Adrenal gland (tissue), 12 donors: ENCODE data around the gene TMEM147. TPM values are rescaled to one million over a fixed set of nuclear protein-coding genes. Genes with fewer than 3 reads are reported as not detected.

Experiments
- DNase-seq, 7 donors: peaks; one replicate each; pipeline ENCODE4 v3.0.0-alpha.2; 2019 to 2020
- H3K27ac ChIP-seq, 5 donors: fragments of 200-600 bp; sonication (generic) in 4 of 5; 1 replicate in 3 of 5; 2 replicates in 2 of 5; pipeline versions ENCODE4 v1.5.1 to v1.8.0; 2016 to 2020; ENCODE audit warnings: mild to moderate bottlenecking in 1 of 5
- H3K27me3 ChIP-seq: fragments of 200-600 bp; 2 replicates; pipeline ENCODE4 v1.8.0; 2021
- H3K36me3 ChIP-seq, 2 donors: fragments of 200-600 bp; replicated peaks in 1 of 2; 1 replicate in 1 of 2; 2 replicates in 1 of 2; pipeline versions ENCODE4 v1.5.1 to v1.8.0; 2018 to 2022
- H3K4me1 ChIP-seq, 2 donors: fragments of 200-600 bp; replicated peaks in 1 of 2; 1 replicate in 1 of 2; 2 replicates in 1 of 2; pipeline versions ENCODE4 v1.5.1 to v1.8.0; 2018 to 2021
- H3K4me3 ChIP-seq, 4 donors: fragments of 200-600 bp; sonication (generic) in 3 of 4; one replicate each; pipeline ENCODE4 v1.5.1; 2016 to 2018
- H3K9me3 ChIP-seq, 3 donors: fragments of 200-600 bp; sonication (generic) in 1 of 3; replicated peaks in 1 of 3; 1 replicate in 2 of 3; 2 replicates in 1 of 3; pipeline versions ENCODE4 v1.5.1 to v1.8.0; 2016 to 2021
- POLR2A ChIP-seq, 2 donors: fragments of 450-650 bp; IDR thresholded peaks; one replicate each; pipeline ENCODE4 v1.6.1; 2017; ENCODE audit warnings: antibody characterized with exemption in 2 of 2, mild to moderate bottlenecking in 2 of 2, moderate library complexity in 1 of 2
- whole genome bisulfite sequencing, 4 donors: extraction: QIAGEN DNeasy Blood & Tissue Kit in 2 of 4; methylation state at CpG; one replicate each; pipeline versions ENCODE4 v1.1.5 to v1.1.7; 2013 to 2017; 5-methylcytosine and 5-hydroxymethylcytosine counted together
- intact Hi-C, 2 donors: fragments of 100-400 bp; cut with DNase I; formaldehyde crosslinking; loops; one replicate each; pipeline versions ENCODE4 v1.14.1 to v1.15.0; 2022 to 2023
- polyA plus RNA-seq, 3 donors: library from polyadenylated mRNA; stranded (reverse); fragments of 200-250 nt in 2 of 3; fragments of 350-450 nt in 1 of 3; fragmentation: Illumina TruSeq in 1 of 3; extraction: RNeasy Lipid Tissue Mini Kit (QIAGEN cat#74804) in 1 of 3; gene quantifications; one replicate each; pipeline ENCODE4 v1.2.3, GENCODE V29; 2013 to 2014
- total RNA-seq, 9 donors: library from RNA; depleted of rRNA in 4 of 9; stranded (reverse); fragments of >200 nt in 4 of 9; fragments of 120-200 nt in 1 of 9; fragmentation: NEBNext Ultra II Directional in 1 of 9; extraction: Animal tissue kit (Norgen Biotek cat#: 25700) in 1 of 9; gene quantifications; one replicate each; pipeline versions ENCODE4 v1.1.0 to v1.2.4, GENCODE V29; 2013 to 2023
- TF ChIP-seq, protein P1 (sequence below), 6 experiments: fragments of 450-650 bp in 4 of 6; fragments of 200-600 bp in 2 of 6; sonication (generic) in 1 of 6; IDR thresholded peaks; 1 replicate in 5 of 6; 2 replicates in 1 of 6; pipeline versions ENCODE4 v1.5.1 to v1.8.0; 2016 to 2021; ENCODE audit warnings: antibody characterized with exemption in 6 of 6, mild to moderate bottlenecking in 2 of 6, moderate library complexity in 1 of 6
- donor health status: healthy with polysubstance abuse.
- donor health status: Bipolar disorder and iron deficiency.
- donor health status: DM: yes; HTN: yes; CAD: no.
- donor health status: DM: no; HTN: no; CAD: no.
- donor health status: DM: no; HTN: no; CAD: no.
- donor health status: DM: yes; HTN: yes; CAD: no.

Gene TMEM147
- total and polyA plus RNA-seq, 12 donors, result 86.5 to 261 (median 180) TPM

DNA sequence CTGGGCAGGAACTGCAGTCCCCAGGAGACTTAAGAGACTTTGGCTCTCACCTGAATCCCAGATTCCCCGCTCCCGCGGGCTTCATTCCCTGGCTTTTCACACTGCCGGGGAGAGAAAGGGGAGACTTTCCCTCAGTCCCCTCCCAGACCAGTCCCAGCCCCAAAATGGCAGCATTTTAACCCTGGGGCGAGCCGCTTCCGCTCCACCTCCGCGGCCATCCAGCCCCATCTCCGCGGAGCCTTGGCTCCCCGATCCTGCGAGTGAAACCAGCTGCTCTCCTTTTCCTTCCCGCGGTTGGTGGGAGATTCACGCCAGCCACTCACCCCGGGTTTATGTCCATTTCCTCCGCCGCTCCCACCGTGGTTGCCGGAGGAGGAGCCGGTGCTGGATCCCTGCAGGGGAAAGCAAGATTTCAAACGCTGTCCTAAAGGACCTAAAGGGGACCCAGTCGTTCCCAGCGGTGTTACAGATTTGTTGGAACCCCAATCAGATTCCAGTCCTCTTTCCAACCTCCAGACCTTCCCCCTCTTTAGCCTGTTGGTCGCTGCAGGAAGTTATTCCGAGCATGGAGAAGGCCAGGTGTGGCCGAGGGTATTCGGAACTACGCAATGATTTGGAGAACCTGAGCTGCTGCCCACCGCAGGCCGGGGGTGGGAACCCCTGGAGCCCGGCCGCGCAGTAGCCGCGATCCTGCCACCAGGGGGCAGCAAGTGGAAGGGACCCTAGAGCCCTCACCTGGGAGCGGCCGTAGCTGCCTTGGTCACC lies 35.4 kb upstream of the TMEM147 start:
- peak overlapping the region in 2 of 4 donors; percentile 19 to 61 for H3K4me3 ChIP-seq
- peak; percentile 61 to 81 (median 73) for DNase-seq
- intact Hi-C loops, result no loop called here
- 0 to 2% (median 1%) methylated on average over 25 to 39 of the region's 39 CpGs for WGBS, 4 donors
- TF ChIP-seq, protein P1, sequence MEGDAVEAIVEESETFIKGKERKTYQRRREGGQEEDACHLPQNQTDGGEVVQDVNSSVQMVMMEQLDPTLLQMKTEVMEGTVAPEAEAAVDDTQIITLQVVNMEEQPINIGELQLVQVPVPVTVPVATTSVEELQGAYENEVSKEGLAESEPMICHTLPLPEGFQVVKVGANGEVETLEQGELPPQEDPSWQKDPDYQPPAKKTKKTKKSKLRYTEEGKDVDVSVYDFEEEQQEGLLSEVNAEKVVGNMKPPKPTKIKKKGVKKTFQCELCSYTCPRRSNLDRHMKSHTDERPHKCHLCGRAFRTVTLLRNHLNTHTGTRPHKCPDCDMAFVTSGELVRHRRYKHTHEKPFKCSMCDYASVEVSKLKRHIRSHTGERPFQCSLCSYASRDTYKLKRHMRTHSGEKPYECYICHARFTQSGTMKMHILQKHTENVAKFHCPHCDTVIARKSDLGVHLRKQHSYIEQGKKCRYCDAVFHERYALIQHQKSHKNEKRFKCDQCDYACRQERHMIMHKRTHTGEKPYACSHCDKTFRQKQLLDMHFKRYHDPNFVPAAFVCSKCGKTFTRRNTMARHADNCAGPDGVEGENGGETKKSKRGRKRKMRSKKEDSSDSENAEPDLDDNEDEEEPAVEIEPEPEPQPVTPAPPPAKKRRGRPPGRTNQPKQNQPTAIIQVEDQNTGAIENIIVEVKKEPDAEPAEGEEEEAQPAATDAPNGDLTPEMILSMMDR (IDR thresholded peaks at IDR 0.05), result peak; percentile 80 to 96 (median 88)
- peak in 1 of 2 donors; percentile 22 for TF ChIP-seq POLR2A (IDR thresholded peaks at IDR 0.05)
- H3K27ac ChIP-seq, result peak overlapping the region in 3 of 5 donors; percentile 31 to 63 (median 48)
- H3K27me3 ChIP-seq, result peaks cover 3% of the 10 kb centered on the region
- H3K36me3 ChIP-seq, result no peaks in the 10 kb centered on the region
- peaks cover 5 to 10% of the 10 kb centered on the region in 2 donors for H3K4me1 ChIP-seq
- no peaks in the 10 kb centered on the region for H3K9me3 ChIP-seq

DNA sequence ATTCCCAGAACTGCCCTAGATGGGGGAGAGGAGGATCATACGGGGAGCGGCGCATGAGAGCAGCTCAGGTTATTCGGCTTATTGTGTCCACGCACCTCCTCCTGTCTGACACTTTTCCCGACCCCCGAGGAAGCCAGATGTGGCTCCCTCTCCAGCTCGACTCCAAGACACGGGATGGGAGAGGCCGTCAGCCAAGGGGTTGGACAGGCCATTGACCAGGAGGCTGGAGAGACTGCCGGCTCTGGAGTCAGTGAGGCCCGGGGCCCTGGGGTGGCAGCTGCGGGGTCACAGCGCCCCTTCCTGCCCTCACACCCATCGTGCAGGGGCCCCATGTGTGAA lies 34.8 kb upstream of the TMEM147 start:
- 3 to 26% (median 7%) methylated on average over 5 to 15 of the region's 15 CpGs for WGBS, 4 donors
- Histone ChIP-seq H3K27ac (no peak overlapping the region), H3K4me1 (peaks cover 5 to 10% of the 10 kb centered on the region in 2 donors), H3K36me3 (no peaks in the 10 kb centered on the region), H3K27me3 (peaks cover 3% of the 10 kb centered on the region), H3K4me3 (peak overlapping the region in 1 of 4 donors; percentile 61), H3K9me3 (no peaks in the 10 kb centered on the region)
- intact Hi-C loops, result no loop called here
- TF ChIP-seq, protein P1 (IDR thresholded peaks at IDR 0.05), result peak in 1 of 6 experiments; percentile 10
- no peak for TF ChIP-seq POLR2A (IDR thresholded peaks at IDR 0.05)
- DNase-seq, result no peak

DNA sequence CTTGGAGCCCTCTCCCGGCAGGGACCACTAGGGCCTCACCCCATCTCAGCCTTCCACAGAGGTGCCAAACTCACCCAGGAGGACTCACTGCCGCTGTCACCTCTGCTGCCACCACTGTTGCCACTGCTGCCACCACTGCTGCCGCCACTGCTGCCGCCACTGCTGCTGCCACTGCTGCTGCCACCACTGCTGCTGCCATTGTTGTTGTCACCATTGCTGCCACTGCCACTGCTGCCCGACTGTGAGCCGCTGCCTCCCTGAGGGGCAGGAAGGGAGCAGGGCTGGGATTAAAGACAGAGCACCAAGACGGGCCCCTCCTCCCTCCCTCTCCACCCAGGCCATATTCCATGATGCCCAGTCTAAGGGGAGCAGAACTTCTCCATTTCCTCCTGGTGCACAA lies 34.1 kb upstream of the TMEM147 start:
- Histone ChIP-seq H3K9me3 (no peaks in the 10 kb centered on the region), H3K4me3 (no peak overlapping the region), H3K4me1 (peaks cover 5 to 10% of the 10 kb centered on the region in 2 donors), H3K36me3 (no peaks in the 10 kb centered on the region), H3K27ac (no peak overlapping the region), H3K27me3 (peaks cover 3% of the 10 kb centered on the region)
- 72 to 90% (median 82%) methylated on average over 5 to 7 of the region's 7 CpGs for WGBS, 4 donors
- no peak for TF ChIP-seq POLR2A (IDR thresholded peaks at IDR 0.05)
- TF ChIP-seq, protein P1 (IDR thresholded peaks at IDR 0.05), result no peak
- intact Hi-C loops, result no loop called here
- no peak for DNase-seq

DNA sequence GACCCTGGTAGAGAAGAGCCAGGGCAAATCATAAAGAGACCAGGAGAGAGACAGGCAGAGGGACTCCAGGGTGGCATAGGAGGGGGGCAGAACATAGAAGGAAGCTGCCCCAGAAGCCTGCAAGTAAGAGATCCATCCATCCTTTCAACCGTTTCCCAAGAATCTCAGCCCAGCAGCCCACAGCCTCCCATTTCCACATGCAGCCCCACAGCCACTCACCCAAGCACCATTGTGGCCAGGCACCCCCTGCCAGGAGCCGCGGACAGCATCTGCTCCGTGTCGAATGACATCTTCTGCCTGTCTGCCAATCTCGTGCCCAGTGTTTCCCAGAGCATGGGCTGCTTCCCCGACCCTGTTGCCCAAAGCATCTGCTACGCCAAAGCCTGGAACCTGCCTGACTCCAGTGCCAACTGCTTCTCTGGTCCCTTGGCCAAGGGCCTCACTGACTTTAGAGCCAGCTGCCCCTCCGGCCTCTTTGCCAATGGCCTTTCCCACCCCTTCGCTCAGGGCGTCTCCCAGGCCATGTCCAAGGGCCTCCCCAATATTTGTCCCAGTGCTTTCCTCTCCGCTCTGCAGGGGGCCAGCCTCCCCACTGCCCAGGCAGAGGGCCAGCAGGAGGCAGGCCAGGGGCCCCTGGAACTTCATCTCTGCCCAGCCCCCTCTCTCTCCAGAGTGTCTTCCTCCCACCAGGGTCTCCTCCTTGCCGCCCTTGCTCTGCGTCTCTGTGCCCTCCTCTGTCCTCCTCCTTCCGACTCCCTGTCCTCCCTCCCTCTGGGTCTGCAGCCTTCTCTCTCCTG lies 32.4 kb upstream of the TMEM147 start:
- Histone ChIP-seq H3K36me3 (no peaks in the 10 kb centered on the region), H3K9me3 (no peaks in the 10 kb centered on the region), H3K4me3 (no peak overlapping the region), H3K4me1 (peaks cover 5 to 10% of the 10 kb centered on the region in 2 donors), H3K27ac (no peak overlapping the region), H3K27me3 (peaks cover 3% of the 10 kb centered on the region)
- intact Hi-C loops, result no loop called here
- no peak for DNase-seq
- no peak for TF ChIP-seq POLR2A (IDR thresholded peaks at IDR 0.05)
- TF ChIP-seq, protein P1 (IDR thresholded peaks at IDR 0.05), result no peak
- WGBS, 4 donors, result 80 to 83% (median 81%) methylated on average over 9 to 15 of the region's 15 CpGs
